GM19193 (cell line): ENCODE measurements around the gene ANKRD44.

Source experiments
- POLR2A ChIP-seq: IDR thresholded peaks from 4 replicates; pipeline ENCODE4 v1.6.1; 2011; ENCODE audit not compliant: insufficient read depth, insufficient read length; ENCODE audit errors: extremely low read depth

ANKRD44 gene

DNA sequence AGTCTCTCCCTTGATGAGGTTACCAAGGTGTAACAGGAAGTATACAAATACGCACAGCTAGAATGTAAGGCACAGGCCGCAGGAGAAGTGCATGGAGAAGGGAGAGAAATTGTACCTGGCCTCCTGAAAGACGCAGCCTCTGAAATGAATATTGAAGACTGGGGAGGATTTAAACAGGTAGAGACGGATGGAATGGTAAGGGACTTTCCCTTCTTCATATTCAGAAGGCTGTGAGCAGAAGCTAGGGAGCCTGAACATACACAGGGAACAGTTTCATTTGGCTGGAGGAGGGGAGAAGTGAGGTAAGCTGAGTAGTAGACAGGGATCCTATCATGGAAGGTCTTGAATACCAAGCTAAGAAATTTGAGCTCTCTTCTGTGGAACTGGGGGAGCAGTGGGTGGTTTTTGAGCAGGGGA lies 112.7 kb downstream of the ANKRD44 start:
- TF ChIP-seq POLR2A: no peak

DNA sequence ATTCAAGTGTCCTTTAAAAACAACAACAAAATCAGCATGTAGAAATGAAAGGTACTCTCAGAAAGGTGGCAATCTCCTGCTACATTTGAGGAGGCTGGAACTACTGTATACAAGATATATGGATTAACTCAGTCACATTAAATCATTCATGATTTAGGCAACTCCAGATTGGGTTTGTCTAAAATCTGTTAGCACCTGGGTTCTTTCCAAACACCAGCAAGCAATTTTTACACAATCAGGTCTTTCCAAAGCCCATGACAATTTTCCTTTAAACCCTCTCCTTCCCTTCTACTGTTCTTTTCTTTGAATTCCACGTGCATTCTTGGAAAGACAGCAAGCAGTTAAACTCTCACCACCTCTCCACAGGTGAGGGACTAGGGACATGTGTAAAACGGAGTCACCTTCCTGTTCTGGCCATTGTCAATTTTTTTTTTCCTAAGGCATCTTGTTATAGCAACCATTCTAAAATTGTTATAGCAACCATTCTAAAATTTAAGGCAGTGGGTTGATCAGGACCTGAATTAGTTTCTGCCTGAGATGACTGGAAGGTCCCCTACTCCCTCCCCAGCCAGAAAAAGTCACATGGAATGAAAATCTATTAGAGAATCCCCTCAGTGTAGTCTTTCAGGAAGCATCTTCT lies 113.9 kb downstream of the ANKRD44 start:
- no peak for TF ChIP-seq POLR2A

DNA sequence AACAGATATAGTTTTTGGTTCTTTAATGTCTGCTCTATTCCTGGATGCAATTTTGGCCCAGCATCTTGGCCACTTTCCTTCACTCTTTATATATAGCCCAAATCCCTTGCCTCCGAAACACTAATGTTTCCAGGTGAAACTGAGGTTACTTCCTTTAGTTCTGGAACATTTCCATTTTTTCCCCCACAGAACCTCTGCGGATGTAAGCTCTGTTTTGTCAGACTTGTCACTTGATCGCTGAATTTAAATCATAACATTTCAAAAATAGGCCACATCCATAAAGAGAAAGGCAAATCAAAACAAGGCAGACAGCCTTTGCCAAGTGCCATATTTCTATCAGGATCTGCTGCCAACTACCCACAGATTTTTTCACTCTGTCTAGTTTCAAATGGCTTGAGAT lies 115.1 kb downstream of the ANKRD44 start:
- TF ChIP-seq POLR2A: no peak

DNA sequence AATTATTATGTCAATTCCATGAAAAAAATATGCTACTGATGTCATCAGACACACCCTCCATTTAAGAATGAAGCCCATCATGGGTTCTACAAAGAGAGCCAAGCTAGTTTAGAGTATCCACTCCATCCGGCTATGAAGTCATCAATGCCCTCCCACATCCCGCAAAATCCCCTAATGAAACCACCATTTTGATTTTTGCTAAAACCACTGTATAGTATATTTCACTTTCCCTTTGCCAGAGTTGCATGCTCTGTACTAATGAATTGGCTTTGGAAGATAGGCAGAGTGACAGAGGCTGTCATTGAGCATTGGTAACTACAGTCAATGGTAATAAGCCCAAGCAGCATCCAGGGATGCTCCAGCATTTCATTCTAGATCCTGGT lies 118.6 kb downstream of the ANKRD44 start:
- no peak for TF ChIP-seq POLR2A

DNA sequence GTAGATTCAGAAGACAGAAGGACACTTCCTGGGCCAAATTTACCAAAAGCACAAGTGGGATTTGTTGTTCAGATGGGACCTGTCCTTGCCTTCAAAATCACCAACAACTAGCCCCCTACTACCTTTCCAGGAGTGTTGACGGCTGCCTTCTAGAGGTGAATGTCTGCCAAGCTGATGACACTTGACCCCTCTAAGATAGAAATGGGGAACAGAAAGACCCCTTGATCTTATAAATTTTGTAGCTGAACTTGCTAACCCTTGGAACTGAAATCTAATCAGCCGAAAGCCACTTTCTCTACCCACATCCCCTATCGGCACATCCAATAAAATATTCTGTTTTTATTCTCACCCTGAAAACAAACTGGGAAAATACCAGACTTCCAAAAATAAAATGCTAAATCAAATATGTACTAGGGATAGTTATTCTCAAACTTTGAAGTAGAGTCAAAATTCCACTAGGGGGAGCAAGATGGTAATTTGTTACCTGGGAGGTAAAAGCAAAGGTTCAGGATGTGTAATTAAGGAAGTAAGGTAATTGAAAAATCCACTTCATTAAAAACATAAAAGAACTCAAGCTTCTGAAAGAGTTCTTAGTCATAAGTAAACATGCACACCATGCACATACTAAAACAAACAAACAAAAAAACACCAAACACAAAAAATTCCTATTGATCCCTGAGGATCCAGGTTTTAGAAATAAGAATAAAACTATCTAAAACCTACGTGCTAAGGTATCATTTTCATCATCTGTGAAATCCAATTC lies 119.2 kb downstream of the ANKRD44 start:
- TF ChIP-seq POLR2A: no peak

DNA sequence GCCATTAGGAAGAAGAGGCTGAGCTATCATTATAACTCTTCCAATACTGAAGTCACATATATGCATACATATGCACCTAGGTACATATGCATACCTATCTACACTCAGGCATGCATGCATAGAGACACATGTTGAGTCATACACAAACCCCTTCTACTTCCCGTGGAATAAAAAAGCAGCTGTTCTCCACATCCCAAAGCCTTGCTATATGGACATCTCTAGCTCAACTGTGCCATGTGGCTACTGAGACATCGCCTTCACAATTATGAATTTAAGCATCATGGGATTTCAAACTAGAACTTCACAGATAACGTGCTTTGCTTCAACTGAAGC lies 120.5 kb downstream of the ANKRD44 start:
- no peak for TF ChIP-seq POLR2A

DNA sequence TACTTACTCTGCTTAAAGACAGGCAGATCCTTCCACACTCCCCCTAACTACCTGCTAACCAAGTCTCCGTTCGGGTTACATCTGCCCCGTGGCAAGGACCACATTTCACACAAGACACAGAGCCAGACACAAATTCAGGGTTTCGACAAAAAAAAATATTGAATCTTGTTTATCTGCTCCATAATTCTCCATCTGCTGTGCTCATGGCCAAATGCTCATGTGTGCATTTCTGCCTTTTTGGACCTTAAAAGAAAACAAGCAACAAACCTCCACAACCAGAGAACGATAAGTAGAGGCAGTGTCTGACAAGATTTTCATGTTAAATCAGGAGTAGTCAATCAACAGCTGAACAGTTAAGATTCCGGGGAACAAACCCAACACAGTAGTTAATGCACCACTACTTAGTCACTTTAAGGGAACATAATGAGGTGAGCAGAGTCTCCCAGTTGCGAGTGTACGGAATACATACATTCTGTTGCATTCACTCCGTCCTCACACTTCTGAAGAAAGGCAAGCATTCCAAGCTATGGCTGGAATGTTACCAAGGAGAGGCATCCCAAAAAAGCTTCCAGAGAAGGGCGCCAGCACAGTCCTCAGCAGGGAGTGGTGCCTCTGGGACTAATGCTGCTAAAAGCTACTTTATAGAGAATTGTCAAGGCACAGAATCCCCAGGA lies 121.0 kb downstream of the ANKRD44 start:
- no peak for TF ChIP-seq POLR2A

DNA sequence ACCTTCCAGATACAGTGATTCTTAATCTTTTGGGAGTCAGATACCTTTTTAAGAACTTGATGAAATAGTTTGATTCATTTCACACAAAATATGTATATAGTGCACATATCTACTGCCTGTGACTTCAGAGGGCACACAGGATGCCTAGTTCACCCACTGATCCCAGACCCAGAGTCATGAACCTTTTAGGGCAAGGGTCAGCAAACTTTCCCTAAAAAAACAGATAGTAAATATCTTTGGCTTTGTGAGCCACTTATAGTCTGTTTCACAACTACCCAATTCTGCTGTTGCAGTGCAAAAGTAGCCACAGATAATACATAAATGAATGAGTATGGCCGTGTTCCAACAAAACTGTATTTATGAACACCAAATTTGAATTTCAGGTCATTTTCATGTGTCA lies 124.9 kb downstream of the ANKRD44 start:
- TF ChIP-seq POLR2A: no peak

DNA sequence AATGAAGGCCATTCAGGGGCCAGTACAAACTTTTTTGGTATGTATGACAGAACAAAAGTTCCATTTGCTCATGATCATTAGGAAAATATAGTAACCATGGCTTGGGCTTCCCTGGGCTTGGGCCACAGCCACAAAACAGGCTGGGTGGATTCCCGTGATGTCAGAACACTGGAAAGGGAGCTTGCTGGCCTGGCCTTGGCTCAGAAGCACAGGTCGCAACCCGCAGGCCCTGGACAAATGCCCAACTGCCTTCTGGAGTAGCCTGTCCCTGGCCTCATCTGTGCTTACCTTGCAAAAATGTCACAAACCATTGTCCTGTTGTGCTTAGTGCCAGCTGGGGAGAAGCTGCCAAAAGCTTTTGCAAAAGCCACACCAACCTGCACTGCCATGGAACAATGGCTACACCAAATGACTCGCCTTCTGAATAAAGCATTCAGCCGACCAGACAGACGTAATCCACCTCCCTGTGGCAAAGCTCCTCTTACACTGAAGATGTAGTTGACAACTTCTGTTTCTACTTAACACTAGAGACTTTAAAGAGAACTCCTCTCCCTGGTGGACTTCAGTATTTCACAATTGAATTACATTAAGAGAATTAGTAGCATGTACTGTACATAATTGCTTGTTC lies 125.5 kb downstream of the ANKRD44 start:
- TF ChIP-seq POLR2A: no peak

DNA sequence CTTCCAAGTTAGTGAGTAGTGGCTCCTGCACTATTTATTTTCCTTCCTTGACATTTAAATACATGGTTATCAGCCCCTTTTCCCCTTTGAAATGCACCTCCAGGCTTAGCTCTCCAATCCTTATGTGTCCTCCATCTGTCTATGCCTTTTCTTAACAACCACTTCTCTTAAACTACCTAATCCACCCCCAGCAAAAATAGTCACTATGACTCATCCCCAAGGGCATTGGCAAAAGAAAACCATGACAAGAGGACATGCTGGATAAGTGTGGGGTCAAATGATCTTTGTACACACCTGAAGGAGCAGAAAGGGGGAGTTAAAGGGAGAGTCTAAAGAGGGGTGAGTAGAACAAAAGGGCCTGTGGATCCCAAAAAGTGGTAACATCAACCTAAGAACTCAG lies 127.2 kb downstream of the ANKRD44 start:
- TF ChIP-seq POLR2A: no peak

DNA sequence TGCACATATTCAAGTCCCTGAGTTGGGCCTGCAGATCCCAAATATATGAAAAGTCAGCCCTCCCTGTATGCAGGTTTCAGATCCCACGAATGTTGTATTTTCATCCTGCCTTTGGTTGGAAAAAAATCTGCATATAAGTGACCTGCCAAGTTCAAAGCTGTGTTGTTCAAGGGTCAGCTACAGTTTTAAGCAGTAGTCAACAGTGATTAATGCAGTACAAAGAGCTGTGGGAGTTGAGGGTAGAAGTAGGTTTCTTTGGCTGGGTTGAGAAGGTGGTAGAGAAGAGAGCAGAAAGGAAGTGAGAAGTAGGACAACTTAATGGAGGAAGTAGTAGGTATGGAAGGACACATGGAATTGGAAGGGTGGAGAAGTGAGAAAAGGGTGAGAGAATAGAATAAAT lies 127.9 kb downstream of the ANKRD44 start:
- TF ChIP-seq POLR2A: no peak

DNA sequence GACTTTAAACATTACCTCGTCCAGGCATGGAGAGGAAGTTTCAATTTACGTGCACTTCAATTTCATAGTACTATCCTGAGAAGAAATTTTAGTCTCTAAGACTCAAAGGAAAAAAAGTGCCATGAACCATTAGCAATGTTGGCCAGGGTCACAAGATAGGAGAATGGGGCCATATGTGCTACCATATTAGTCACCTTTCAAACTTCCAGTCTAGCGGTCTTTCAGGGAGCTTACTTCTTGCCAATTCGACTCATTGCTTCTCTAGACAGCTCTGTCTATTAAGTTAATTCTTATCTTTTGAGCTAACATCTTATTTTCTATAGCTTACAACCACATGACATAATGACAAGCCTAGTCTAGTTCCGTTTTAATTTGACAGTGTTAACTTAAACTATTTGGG lies 129.1 kb downstream of the ANKRD44 start:
- no peak for TF ChIP-seq POLR2A

DNA sequence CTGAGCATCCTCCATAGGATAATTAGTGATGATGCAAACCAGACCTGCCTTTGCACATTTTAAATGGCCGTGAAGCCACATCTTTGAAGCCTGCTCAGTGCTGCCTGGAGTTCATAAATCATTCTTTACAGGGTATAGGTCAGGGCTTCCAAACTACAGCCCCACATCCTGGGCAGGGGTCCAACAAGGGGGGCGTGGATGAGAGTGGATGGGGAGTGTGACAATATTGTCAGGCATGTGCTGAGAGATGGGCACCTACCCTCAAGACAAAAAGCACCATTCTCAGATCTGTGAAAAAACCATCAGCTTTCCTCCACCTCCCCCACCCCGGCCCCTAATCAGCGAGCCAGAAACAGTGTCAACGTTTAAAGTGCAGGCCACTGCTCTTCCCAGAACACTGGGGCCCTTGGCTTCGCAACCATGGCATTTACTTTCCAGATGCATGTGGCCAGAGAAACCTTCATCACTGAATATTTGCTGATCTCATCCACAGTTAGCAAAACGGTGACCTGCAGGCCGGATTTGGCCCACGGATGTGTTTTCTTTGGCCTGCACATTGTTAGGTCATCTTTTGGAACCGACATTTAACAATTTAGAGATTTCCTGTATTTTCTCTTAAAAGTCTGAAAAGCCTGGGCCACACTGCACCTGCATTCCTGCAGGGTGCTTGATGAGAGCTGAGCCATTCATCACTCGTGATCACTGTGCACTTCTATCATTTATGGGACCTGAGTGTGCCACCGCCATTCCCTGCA lies 130.7 kb downstream of the ANKRD44 start:
- no peak for TF ChIP-seq POLR2A

DNA sequence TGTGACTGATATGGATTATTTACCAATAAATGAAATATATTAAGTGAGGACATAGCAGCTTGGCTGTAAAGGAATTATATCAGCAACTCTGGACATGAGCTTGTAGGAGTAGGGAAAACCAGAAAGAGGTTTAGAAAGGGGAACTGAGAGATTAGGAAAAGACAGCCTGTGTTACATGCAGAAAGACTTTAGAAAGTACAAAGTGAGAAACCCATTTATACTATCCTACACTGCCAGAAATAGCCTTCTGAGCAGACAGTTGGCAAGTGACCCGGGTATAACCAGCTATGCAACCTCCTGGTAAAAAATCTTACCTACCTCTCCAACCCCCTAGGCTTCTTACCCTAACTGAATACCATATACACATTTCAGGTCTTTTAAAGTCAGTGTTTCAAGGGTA lies 134.1 kb downstream of the ANKRD44 start:
- no peak for TF ChIP-seq POLR2A

DNA sequence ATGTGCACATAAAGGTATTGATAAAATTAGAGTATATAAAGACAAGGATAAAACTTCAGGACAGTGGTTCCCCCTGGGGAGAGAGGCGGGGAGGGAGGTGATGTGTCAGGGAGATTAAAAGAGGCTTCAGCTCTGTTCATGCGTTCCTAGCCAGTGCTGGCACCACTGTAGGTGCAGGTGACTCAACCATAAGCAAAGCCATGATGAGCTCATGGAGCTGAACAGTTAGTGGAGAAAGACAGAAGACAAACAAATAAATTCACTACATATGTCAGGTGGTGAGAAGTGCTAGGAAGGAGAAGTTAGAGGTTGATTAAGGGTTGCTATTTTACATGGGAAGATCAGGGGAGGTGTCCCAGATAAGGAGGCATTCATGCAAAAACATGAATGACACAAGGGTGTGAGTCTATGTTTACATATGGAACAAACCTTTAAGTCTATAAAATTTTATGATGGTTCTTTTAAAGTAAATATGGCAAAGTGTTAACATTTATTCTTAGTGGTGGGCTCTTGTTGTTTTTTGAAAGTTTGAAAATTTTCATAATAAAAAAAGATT lies 136.0 kb downstream of the ANKRD44 start:
- TF ChIP-seq POLR2A: no peak

DNA sequence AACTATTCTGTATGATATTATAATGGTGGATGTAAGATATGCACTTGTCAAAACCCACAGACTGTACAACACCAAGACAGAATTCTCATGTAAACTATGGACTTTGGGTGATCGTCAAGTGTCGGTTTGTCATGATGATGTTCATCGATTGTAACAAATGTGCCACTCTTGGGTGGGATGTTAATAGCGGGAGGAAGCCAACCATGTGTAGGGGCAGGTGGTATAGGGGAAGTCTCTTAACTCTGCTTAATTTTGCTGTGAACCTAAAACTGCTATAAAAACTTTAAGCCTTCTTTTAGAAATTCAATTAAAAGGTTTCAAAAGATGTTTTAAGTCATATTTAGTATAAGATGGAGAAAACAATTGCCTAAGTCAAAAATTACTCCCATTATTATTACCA lies 139.0 kb downstream of the ANKRD44 start:
- TF ChIP-seq POLR2A: no peak

DNA sequence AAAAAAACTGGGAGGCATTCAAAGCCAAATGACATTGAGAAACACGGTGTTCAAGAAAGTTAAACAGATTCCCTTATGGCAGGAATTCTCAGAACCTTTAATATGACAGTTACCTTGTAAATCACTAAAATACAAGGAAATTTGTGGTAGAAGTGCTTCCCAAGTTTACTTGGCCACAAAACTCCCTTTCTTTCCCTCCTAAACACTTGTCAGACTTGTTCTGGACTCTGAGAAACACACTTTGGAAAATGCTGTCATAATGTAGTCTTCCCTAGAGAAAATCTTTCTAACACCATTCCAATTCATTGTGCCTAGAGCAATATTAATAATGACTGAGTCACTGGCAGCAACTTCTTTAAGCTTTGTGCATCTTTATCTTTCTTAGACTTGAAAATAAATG lies 140.4 kb downstream of the ANKRD44 start:
- no peak for TF ChIP-seq POLR2A
